K562 (cell line): Measurements from ENCODE around the gene TMEM117. TPM values are rescaled to one million over a fixed set of nuclear protein-coding genes. Genes with fewer than 3 reads are reported as not detected.

ENCODE experiments used
- FOXO4 ChIP-seq: fragments of 450-650 bp; formaldehyde crosslinking; IDR thresholded peaks from 2 replicates; pipeline ENCODE4 v1.4.0; 2020; ENCODE audit warnings: mild to moderate bottlenecking, moderate library complexity
- GATAD2A ChIP-seq: fragments of 450-650 bp; IDR thresholded peaks from 2 replicates; pipeline ENCODE4 v1.6.1; 2017
- MLLT1 ChIP-seq, 2 experiments: fragments of 450-650 bp; IDR thresholded peaks; 2 replicates each; pipeline ENCODE4 v1.6.1; 2016
- PURB ChIP-seq: sonication (generic); formaldehyde crosslinking; IDR thresholded peaks from 2 replicates; pipeline ENCODE4 v1.9.0; 2021; ENCODE audit warnings: low read depth, mild to moderate bottlenecking, missing genetic modification reagents
- THAP12 ChIP-seq: fragments of 250-450 bp; sonication (Bioruptor Pico); IDR thresholded peaks from 2 replicates; pipeline ENCODE4 v1.9.0; 2021; ENCODE audit warnings: mild to moderate bottlenecking, inconsistent platforms
- ZBTB40 ChIP-seq, 2 experiments: fragments of 450-650 bp in 1 of 2; sonication (generic) in 1 of 2; formaldehyde crosslinking in 1 of 2; IDR thresholded peaks; 2 replicates each; pipeline versions ENCODE4 v1.7.1 to v1.9.0; 2016 to 2022; ENCODE audit warnings: inconsistent platforms in 1 of 2, mild to moderate bottlenecking in 1 of 2, missing genetic modification reagents in 1 of 2
- ZNF282 ChIP-seq: sonication (generic); formaldehyde crosslinking; IDR thresholded peaks from 2 replicates; pipeline ENCODE4 v1.8.1; 2023; ENCODE audit warnings: missing genetic modification reagents
- ZNF347 ChIP-seq: fragments of 450-650 bp; formaldehyde crosslinking; IDR thresholded peaks from 2 replicates; pipeline ENCODE4 v1.4.0; 2020; ENCODE audit warnings: low read depth, mild to moderate bottlenecking, moderate library complexity
- polyA plus RNA-seq, 8 experiments: library from polyadenylated mRNA; depleted of rRNA in 4 of 8; stranded (reverse) in 5 of 8; unstranded in 3 of 8; fragments of >200 nt; fragmentation: Nextera tagmentation in 2 of 8; fragmentation: Illumina TruSeq in 1 of 8; extraction: Ambion mirVana in 2 of 8; extraction: Trizol in 1 of 8; gene quantifications; 2 replicates each; pipeline versions ENCODE4 v1.2.1 to v1.2.3, GENCODE V29; 2011 to 2014; ENCODE audit warnings: inconsistent platforms in 1 of 8, missing spikeins in 1 of 8
- total RNA-seq, 7 experiments: library from RNA; depleted of rRNA in 6 of 7; stranded (reverse); fragments of >200 nt in 6 of 7; fragmentation: Illumina TruSeq in 2 of 7; extraction: Trizol in 2 of 7; gene quantifications; 2 replicates each; pipeline versions ENCODE4 v1.2.1 to v1.2.3, GENCODE V29; 2011 to 2021; ENCODE audit warnings: low replicate concordance in 1 of 7

The TMEM117 gene
- total and polyA plus RNA-seq, 9 of the 15 experiments (the other 6 are each of a cell fraction or from before 2014, with no cell fraction given): 0.31 to 2.8 (median 1.0) TPM

- TF ChIP-seq MLLT1 (IDR thresholded peaks at IDR 0.05) (no peak), ZNF282 (no peak), ZNF347 (no peak), FOXO4 (CRISPR knock-in tag) (no peak), GATAD2A (no peak), THAP12 (no peak), ZBTB40 (IDR thresholded peaks at IDR 0.05) (no peak), ZBTB40 (CRISPR knock-in tag; IDR thresholded peaks at IDR 0.05) (no peak), PURB (CRISPR knock-in tag) (no peak)
- TF ChIP-seq, all 486 proteins: peak for 0
Observed at GRCh38 chr12:44370982-44371381, 535.1 kb downstream of the TMEM117 start (continued).
